Raji (cell line): Measurements from ENCODE around the gene ACAP1.

ENCODE experiments used
- POLR2A ChIP-seq: IDR thresholded peaks from 2 replicates; pipeline ENCODE4 v1.6.1; 2011; ENCODE audit warnings: low read depth, low read length, control low read depth; ENCODE audit not compliant: insufficient read depth

The ACAP1 gene

DNA sequence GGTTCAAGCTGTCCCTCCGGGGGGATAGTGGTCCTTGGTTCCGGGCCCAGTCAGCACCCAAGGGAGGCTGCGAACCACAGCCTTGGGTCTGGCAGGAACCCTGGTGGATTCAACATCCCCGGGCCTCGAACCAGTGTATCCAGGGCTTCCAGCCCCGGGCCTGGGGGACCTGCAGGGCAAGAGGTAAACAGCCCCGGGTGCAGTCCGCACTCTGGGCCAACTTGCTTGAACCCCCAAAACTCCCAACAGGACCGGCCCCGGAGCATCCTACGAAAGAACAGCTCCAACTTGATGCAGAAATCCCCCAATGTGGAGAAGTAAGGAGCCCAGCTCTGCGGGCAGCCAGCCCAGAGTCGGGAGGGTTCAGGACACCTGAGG is 5.7 kb upstream of the ACAP1 start:
- no peak for TF ChIP-seq POLR2A

DNA sequence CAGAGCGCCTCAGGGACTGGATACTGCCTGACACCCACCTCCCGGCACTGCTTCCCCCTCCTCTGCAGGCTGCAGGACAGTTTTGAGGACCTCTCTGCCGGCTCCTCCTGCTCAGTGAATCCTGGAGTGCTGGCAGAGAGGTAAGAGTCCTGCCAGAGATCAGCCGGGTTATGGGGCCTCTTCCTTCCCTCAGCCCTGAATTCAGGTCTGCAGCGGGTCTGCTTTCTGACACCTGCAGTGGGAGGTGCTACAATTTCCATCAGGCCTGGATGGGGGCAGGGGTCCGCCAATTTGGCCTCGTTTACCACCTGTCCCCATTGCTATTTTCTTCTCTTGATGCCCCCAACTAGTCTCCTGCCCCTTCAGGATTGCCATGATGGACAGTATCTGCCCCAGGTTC is 4.2 kb upstream of the ACAP1 start:
- no peak for TF ChIP-seq POLR2A

DNA sequence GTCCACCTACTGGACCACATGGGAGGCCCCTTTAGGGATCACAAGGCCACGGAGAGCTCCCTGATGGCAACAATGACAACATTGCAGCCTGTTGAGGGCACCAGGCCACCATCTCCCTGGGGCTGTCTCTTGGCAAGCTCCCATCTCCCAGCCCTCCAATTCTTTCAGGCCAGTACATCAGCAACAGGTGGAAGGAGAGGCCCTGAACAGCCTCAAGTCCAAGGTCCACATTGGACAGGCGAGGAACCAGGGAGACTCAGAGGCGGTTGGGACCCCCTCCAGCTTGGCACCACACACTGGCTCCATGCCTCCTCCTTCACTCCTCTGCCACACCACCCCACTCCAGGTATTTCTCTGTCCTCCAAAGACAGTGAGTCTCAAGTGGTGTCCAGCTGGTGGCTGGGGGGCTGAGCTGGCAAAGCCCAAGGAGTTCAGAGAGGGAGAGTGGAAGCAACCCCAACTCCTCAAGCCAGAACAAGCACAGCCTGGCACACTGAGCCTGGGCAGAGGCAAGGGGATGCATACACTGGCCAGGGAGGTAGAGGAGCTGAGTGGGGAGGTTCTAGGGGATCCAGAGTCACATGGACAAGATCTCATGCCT is 1.3 kb upstream of the ACAP1 start:
- TF ChIP-seq POLR2A = no peak

- TF ChIP-seq POLR2A = no peak
These were observed 3.9 kb downstream of the ACAP1 start for GRCh38 chr17:7340179-7340578.

GRCh38 chr17:7341842-7342241 is 5.5 kb downstream of the ACAP1 start:
- no peak for TF ChIP-seq POLR2A

DNA sequence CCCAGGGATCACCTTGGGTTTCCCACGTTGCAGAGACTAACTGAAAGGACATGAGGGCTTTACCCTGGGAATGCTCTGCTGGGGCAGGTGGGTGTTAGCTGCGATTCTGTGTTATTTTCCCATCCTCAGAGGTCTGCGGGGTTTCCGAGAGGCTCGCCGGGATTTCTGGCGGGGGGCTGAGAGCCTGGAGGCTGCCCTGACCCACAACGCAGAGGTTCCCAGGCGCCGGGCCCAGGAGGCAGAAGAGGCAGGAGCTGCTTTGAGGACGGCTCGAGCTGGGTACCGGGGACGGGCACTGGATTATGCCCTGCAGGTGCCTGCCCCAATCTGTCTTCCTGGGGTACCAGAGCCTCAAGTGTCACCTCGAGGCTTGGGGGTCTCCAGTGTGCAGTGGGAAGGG is 6.9 kb downstream of the ACAP1 start:
- TF ChIP-seq POLR2A = no peak

DNA sequence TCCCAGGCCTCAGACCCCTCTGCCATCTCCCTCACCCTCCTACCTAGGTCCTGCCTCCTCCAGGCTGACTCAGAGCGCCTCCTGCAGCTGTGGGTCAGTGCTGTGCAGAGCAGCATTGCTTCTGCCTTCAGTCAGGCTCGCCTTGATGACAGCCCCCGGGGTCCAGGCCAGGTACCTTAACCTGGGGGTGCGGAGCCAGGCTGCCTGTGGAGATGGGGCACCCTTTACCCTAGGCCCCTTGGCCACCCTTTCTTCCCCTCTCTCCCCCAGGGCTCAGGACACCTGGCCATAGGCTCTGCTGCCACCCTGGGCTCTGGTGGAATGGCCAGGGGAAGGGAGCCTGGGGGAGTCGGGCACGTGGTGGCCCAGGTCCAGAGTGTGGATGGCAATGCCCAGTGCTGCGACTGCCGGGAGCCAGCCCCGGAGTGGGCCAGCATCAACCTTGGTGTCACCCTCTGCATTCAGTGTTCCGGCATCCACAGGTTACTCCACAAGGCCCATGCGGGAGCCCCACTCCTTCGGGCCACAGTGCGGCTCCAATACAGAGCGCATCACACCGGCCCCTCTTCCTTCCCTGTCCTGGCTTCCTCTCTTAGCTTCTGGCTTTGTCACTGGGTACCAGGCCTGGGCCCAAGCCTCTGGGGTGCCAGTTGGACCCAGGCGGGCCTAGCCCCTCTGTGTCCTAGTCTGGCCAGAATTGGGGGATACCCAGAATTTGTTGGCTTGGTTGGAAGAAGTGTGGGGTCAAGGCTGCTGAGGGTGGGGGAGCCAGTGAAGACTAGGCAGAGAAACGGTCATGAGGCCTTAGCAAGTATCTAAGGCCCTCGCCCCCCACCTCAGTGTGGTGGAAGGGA is 10.7 kb downstream of the ACAP1 start:
- no peak for TF ChIP-seq POLR2A

GRCh38 chr17:7347630-7348477 is 11.5 kb downstream of the ACAP1 start:
- no peak for TF ChIP-seq POLR2A

DNA sequence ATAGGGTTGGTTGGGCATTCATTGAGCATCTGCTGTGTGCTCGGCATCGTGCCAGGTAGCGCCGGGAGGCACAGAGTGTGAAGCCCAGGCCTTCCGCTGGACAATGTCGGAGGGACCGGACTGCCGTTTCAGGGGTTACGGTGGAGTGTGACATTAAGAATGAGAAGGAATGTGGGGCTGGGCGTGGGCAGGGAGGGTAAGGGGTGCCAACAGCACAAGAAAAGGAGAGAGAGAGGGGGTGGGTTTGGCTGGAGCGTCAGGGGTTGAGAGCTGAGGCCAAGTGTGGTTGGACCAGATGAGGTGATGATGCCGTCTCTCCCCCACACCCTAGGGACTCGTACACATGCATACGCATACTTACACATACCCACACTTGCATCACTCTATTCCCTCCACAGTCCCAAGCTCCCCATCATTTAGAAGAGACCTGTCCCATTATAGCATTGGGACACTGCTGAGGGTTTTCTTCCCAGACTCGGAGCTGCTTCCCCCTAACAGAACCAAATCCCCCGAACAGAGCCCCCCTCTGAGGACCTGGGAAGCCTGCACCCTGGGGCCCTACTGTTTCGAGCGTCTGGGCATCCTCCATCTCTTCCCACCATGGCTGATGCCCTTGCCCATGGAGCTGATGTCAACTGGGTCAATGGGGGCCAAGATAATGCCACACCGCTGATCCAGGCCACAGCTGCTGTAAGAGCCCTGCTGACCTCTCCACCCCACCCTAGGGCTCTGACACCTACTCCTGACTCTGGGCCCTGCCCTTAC is 12.3 kb downstream of the ACAP1 start:
- TF ChIP-seq POLR2A = no peak

- peak; percentile 54 for TF ChIP-seq POLR2A
These were observed 15.6 kb downstream of the ACAP1 start, which contains the start of gene KCTD11 for GRCh38 chr17:7351665-7352502. KCTD11 (plus strand) TSS chr17:7352162.

DNA sequence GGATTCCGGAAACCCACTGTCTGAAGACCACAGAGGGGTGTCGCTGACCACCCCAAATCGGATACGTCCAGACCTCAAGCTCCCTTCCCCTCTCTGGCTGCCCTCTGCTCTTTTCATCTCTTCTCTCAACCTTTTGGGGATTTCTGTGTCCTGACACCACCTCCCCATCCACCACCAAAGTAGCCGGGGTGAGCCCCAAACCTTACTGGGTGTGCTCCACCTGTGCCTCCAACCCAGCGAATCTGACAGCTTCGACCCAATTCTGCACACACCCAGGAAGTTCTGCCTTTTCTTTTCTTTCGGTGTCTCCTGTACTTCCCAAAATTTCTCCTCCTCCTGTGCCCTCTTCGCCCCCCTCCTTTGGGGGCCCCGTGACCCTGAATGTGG is 16.2 kb downstream of the ACAP1 start:
- no peak for TF ChIP-seq POLR2A

DNA sequence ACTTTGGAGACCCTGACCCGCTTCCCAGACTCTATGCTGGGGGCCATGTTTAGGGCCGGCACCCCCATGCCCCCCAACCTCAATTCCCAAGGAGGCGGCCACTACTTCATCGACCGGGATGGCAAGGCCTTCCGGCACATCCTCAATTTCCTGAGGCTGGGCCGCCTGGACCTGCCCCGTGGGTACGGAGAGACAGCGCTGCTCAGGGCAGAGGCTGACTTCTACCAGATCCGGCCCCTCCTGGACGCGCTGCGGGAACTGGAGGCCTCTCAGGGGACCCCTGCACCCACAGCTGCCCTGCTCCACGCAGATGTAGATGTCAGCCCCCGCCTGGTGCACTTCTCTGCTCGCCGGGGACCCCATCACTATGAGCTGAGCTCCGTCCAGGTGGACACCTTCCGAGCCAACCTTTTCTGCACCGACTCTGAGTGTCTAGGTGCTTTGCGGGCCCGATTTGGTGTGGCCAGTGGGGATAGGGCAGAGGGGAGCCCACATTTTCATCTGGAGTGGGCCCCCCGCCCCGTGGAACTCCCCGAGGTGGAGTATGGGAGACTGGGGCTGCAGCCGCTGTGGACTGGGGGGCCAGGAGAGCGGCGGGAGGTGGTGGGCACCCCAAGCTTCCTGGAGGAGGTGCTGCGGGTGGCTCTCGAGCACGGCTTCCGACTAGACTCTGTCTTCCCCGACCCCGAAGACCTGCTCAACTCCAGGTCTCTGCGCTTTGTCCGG is 16.7 kb downstream of the ACAP1 start:
- TF ChIP-seq POLR2A = no peak

GRCh38 chr17:7354262-7354843 is 18.0 kb downstream of the ACAP1 start:
- no peak for TF ChIP-seq POLR2A
